ENCODE results near the gene SHANK3. TPM values are rescaled to one million over a fixed set of nuclear protein-coding genes. Genes with fewer than 3 reads are reported as not detected.

SHANK3 gene
- polyA plus RNA-seq, 1 of the 3 experiments (the other 2 are of a cell fraction): 1.5 TPM

DNA sequence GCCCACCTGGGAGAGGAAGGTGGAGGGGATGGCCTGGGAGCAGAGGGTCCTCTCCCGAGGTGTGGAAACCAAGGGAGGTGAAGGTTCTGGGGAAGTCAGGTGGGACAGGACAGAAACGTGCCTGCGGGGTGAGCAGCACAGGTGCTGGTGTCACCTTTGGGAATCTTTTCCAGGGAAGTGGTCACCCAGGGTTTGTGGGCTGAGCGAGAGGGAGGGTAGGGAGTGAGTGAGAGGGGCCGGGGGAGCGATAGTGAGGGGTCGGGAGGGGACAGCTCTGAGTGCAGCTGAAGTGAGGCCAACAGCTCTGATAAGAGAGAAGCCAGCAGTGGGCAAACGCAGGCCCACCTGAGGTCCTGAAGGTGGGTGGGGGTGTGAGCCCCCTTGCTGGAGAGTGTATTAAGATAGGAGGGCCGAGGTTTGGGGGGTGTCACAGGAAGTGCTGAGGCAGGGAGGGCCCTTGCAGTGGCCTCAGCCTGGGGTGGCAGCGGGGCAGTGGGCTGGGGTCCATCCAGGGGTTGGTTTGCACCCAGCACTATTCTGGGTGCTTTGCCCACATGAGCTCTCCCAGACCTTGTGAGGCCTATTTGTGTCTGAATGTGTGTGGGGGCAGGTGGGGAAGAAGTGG lies 1.6 kb upstream of the SHANK3 start:
- Histone ChIP-seq H2AFZ (ENCODE audit: low read depth) (no peak overlapping the region), H3K4me2 (no peak overlapping the region), H3K79me2 (ENCODE audit: insufficient read depth) (no peaks in the 10 kb centered on the region), H3K36me3 (replicated peaks in 1 of 2; ENCODE audit: control insufficient read depth in 1 of 2, insufficient read depth in 2 of 2, low read length in 1 of 2) (no peaks in the 10 kb centered on the region), H3K27ac (ENCODE audit: low read depth in 2 of 2, low read length in 1 of 2) (no peak overlapping the region), H3K27me3 (ENCODE audit: insufficient read depth) (no peaks in the 10 kb centered on the region), H3K4me3 (ENCODE audit: low read depth in 2 of 2, low read length in 1 of 2) (no peak overlapping the region), H3F3A (replicated peaks; ENCODE audit: insufficient read depth) (peaks cover 3% of the 10 kb centered on the region), H4K20me1 (ENCODE audit: insufficient read depth) (no peaks in the 10 kb centered on the region), H3K9ac (no peak overlapping the region), H3K4me1 (ENCODE audit: control insufficient read depth in 1 of 2, insufficient read depth in 2 of 2, low read depth in 1 of 2, low read length in 1 of 2) (peaks cover 0 to 5% of the 10 kb centered on the region in 2 experiments; a peak in 1 of 4 replicates), H3K9me2 (no peaks in the 10 kb centered on the region), H3K9me3 (no peaks in the 10 kb centered on the region)
- 73% methylated on average over 10 of the region's 10 CpGs for WGBS (ENCODE audit: low lambda C conversion rate)
- ChIA-PET POLR2A (no interaction called here), CTCF (no interaction called here)
- DNase-seq: no peak
- TF ChIP-seq RFX5 (IDR thresholded peaks at IDR 0.05; ENCODE audit: low read length) (no peak), FOXM1 (IDR thresholded peaks at IDR 0.05; ENCODE audit: low read depth) (no peak), NFIC (IDR thresholded peaks at IDR 0.05; ENCODE audit: borderline replicate concordance) (no peak), TEAD4 (IDR thresholded peaks at IDR 0.05; ENCODE audit: borderline replicate concordance, insufficient read depth) (no peak), MXI1 (IDR thresholded peaks at IDR 0.05; ENCODE audit: low read depth, low read length) (no peak), POLR2AphosphoS5 (IDR thresholded peaks at IDR 0.05; ENCODE audit: low read depth, low read length) (no peak), RXRA (IDR thresholded peaks at IDR 0.05; ENCODE audit: borderline replicate concordance, low read depth) (no peak), FOSL2 (IDR thresholded peaks at IDR 0.05; ENCODE audit: borderline replicate concordance, low read depth) (no peak), ELF1 (IDR thresholded peaks at IDR 0.05) (no peak), CHD2 (IDR thresholded peaks at IDR 0.05; ENCODE audit: low read length, partially characterized antibody) (no peak), YY1 (IDR thresholded peaks at IDR 0.05; ENCODE audit: low read depth) (no peak), RCOR1 (IDR thresholded peaks at IDR 0.05; ENCODE audit: low read length) (no peak), SMC3 (IDR thresholded peaks at IDR 0.05; ENCODE audit: low read depth, low read length) (no peak)
- TF ChIP-seq, protein P1, sequence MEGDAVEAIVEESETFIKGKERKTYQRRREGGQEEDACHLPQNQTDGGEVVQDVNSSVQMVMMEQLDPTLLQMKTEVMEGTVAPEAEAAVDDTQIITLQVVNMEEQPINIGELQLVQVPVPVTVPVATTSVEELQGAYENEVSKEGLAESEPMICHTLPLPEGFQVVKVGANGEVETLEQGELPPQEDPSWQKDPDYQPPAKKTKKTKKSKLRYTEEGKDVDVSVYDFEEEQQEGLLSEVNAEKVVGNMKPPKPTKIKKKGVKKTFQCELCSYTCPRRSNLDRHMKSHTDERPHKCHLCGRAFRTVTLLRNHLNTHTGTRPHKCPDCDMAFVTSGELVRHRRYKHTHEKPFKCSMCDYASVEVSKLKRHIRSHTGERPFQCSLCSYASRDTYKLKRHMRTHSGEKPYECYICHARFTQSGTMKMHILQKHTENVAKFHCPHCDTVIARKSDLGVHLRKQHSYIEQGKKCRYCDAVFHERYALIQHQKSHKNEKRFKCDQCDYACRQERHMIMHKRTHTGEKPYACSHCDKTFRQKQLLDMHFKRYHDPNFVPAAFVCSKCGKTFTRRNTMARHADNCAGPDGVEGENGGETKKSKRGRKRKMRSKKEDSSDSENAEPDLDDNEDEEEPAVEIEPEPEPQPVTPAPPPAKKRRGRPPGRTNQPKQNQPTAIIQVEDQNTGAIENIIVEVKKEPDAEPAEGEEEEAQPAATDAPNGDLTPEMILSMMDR (IDR thresholded peaks at IDR 0.05): no peak
- TF ChIP-seq, protein P2, sequence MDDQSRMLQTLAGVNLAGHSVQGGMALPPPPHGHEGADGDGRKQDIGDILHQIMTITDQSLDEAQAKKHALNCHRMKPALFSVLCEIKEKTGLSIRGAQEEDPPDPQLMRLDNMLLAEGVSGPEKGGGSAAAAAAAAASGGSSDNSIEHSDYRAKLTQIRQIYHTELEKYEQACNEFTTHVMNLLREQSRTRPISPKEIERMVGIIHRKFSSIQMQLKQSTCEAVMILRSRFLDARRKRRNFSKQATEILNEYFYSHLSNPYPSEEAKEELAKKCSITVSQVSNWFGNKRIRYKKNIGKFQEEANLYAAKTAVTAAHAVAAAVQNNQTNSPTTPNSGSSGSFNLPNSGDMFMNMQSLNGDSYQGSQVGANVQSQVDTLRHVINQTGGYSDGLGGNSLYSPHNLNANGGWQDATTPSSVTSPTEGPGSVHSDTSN (IDR thresholded peaks at IDR 0.05): no peak

DNA sequence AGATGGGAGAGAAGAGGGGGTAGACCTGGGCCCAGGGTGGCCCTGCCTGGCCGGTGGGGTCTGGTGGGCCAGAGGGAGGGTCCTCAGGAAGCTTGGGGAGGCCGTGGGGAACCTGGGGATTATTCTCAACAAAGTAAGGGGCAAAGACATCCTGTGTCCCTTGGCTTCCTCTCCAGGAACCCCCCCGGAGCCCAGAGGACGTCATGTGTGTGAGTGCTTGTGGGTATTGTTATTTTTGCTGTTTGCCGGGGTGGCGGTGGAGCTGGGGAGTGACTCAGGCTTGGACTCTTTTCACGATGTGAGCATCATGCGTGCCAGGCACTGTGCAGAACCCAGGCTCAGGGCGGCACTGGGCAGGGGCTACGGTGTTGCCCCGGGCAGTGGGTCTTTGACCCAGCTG lies 982 bp upstream of the SHANK3 start:
- no peaks in the 10 kb centered on the region for H3K36me3 ChIP-seq (replicated peaks in 1 of 2; ENCODE audit: control insufficient read depth in 1 of 2, insufficient read depth in 2 of 2, low read length in 1 of 2)
- no peak overlapping the region for H3K4me3 ChIP-seq (ENCODE audit: low read depth in 2 of 2, low read length in 1 of 2)
- no peaks in the 10 kb centered on the region for H3K9me2 ChIP-seq
- no peak overlapping the region for H3K4me2 ChIP-seq
- H3K9me3 ChIP-seq: no peaks in the 10 kb centered on the region
- H2AFZ ChIP-seq (ENCODE audit: low read depth): no peak overlapping the region
- POLR2A ChIA-PET: no interaction called here
- H3K4me1 ChIP-seq (ENCODE audit: control insufficient read depth in 1 of 2, insufficient read depth in 2 of 2, low read depth in 1 of 2, low read length in 1 of 2): peaks cover 0 to 5% of the 10 kb centered on the region in 2 experiments; a peak in 1 of 4 replicates
- H3K27ac ChIP-seq (ENCODE audit: low read depth in 2 of 2, low read length in 1 of 2): no peak overlapping the region
- no peak overlapping the region for H3K9ac ChIP-seq
- no peaks in the 10 kb centered on the region for H3K27me3 ChIP-seq (ENCODE audit: insufficient read depth)
- no peaks in the 10 kb centered on the region for H3K79me2 ChIP-seq (ENCODE audit: insufficient read depth)
- CTCF ChIA-PET: no interaction called here
- WGBS (ENCODE audit: low lambda C conversion rate): 80% methylated on average over 8 of the region's 11 CpGs
- no peak for TF ChIP-seq FOSL2 (IDR thresholded peaks at IDR 0.05; ENCODE audit: borderline replicate concordance, low read depth)
- DNase-seq: no peak
- peaks cover 3% of the 10 kb centered on the region for H3F3A ChIP-seq (replicated peaks; ENCODE audit: insufficient read depth)
- no peaks in the 10 kb centered on the region for H4K20me1 ChIP-seq (ENCODE audit: insufficient read depth)
